ENCODE data around the gene SGIP1. TPM values are rescaled to one million over a fixed set of nuclear protein-coding genes. Genes with fewer than 3 reads are reported as not detected.

The SGIP1 gene
- total and polyA plus RNA-seq, 2 donors (not counting 3 experiments of a cell fraction or from before 2014, with no cell fraction given), result 30.9 to 68.9 TPM

GRCh38 chr1:66778266-66778665 lies 244.3 kb downstream of the SGIP1 start:
- H3K4me2 ChIP-seq (ENCODE audit: insufficient read depth, low read length), result no peak overlapping the region
- POLR2A ChIA-PET, result no interaction called here

More at GRCh38 chr1:66778266-66778665, 244.3 kb downstream of the SGIP1 start:
- H2AFZ ChIP-seq (ENCODE audit: low read depth, low read length), result no peak overlapping the region
- BruUV-seq (replicated peaks), result no TSS peak
- dilution Hi-C loops (cut with MboI; ENCODE audit: extremely low pct_ligation_motif_present, low sequenced_read_pairs), result no loop called here
- no peak overlapping the region for H3K27ac ChIP-seq (ENCODE audit: insufficient read depth, low read depth, low read length)
- no peak overlapping the region for H3K4me3 ChIP-seq (replicated peaks in 1 of 3; ENCODE audit: insufficient read depth in 1 of 3, low read depth in 1 of 3, low read length in 3 of 3)
- no peaks in the 10 kb centered on the region for H3K36me3 ChIP-seq (ENCODE audit: control insufficient read depth in 2 of 2, extremely low read depth in 1 of 2, insufficient read depth in 2 of 2, low read length in 2 of 2)
- H3K79me2 ChIP-seq (ENCODE audit: control insufficient read depth, insufficient read depth, low read length), result no peaks in the 10 kb centered on the region
- no peaks in the 10 kb centered on the region for H3K27me3 ChIP-seq (ENCODE audit: control insufficient read depth in 2 of 2, insufficient read depth in 2 of 2, low read length in 2 of 2)
- H4K20me1 ChIP-seq (replicated peaks; ENCODE audit: control insufficient read depth, extremely low read depth, insufficient read depth, low read length), result no peaks in the 10 kb centered on the region
- H3K9me1 ChIP-seq (replicated peaks; ENCODE audit: control insufficient read depth, extremely low read depth, insufficient read depth, low read length), result no peaks in the 10 kb centered on the region
- no peak for FAIRE-seq
- CTCF ChIA-PET, result interaction anchor here (1.3 kb wide), 1 partner anchor 13 kb away, joined by 4 read pairs; no protein-coding TSS in a partner anchor
- no peak for DNase-seq (ENCODE audit: low read depth, low spot score)
- no peaks in the 10 kb centered on the region for H3K9me3 ChIP-seq (replicated peaks; ENCODE audit: control insufficient read depth, insufficient read depth, low read length)
- TF ChIP-seq MYC (IDR thresholded peaks at IDR 0.05; ENCODE audit: low read depth, low read length) (no peak), CTCF (IDR thresholded peaks at IDR 0.05; ENCODE audit: extremely low read depth in 1 of 2, insufficient read depth in 1 of 2, low read depth in 1 of 2, low read length in 2 of 2) (no peak), MAX (IDR thresholded peaks at IDR 0.05; ENCODE audit: insufficient read depth, insufficient read length) (no peak), EZH2 (IDR thresholded peaks at IDR 0.05; ENCODE audit: borderline replicate concordance, low read depth, low read length, severe bottlenecking) (no peak), POLR2AphosphoS5 (IDR thresholded peaks at IDR 0.05; ENCODE audit: insufficient read depth, low read depth, low read length) (no peak)
- no peak overlapping the region for H3K9ac ChIP-seq (replicated peaks; ENCODE audit: extremely low read depth, insufficient read depth, low read length)
- intact Hi-C loops (cut with micrococcal nuclease), result no loop called here
- no peaks in the 10 kb centered on the region for H3K4me1 ChIP-seq (ENCODE audit: control insufficient read depth, extremely low read depth, insufficient read depth, low read length)
